ENCODE measurements around the gene XRCC4. TPM values are rescaled to one million over a fixed set of nuclear protein-coding genes. Genes with fewer than 3 reads are reported as not detected.

XRCC4 gene
- total RNA-seq, 2 donors from 2014 or later, result 10.6 to 17.3 TPM

DNA sequence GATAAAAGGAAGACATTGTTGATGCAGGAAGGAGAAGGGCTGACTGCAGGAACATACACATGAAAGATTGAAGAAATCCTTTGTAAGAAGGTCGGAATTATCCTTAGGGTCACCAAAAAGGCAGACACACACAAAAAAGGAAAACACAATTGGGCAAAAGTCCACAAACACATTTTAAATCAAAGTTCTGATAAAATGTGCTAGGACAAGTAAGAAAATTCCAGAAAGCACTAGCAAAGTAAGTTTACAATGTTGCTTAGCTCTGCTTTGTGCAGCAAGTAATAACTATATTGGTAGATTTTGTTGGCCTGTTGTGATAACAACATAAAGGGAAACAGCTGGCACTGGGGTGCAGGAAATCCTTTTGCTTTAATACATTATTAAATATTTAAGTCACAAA, 294.4 kb downstream of the XRCC4 start:
- Mint-ChIP-seq H3K36me3 (ENCODE audit: low read depth) (no peaks in the 10 kb centered on the region), H3K9me3 (no peaks in the 10 kb centered on the region), H3K27me3 (ENCODE audit: insufficient read depth) (peaks cover 37% of the 10 kb centered on the region), H3K4me1 (peaks cover 35% of the 10 kb centered on the region), H3K27ac (no peak overlapping the region), H3K4me3 (no peak overlapping the region)
- Histone ChIP-seq H3K9ac (ENCODE audit: extremely low read depth, low read length, poor library complexity, severe bottlenecking) (no peak overlapping the region), H3K27ac (ENCODE audit: low read depth, low read length) (no peak overlapping the region), H3K27me3 (ENCODE audit: control insufficient read depth, insufficient read depth, low read length, poor library complexity, severe bottlenecking) (peaks cover 48% of the 10 kb centered on the region), H3K4me3 (ENCODE audit: low read length) (no peak overlapping the region), H3K36me3 (ENCODE audit: control insufficient read depth, insufficient read depth, low read length) (no peaks in the 10 kb centered on the region), H3K9me3 (ENCODE audit: control insufficient read depth, low read length) (no peaks in the 10 kb centered on the region), H3K4me1 (ENCODE audit: control insufficient read depth, insufficient read depth, low read length) (peaks cover 4% of the 10 kb centered on the region)
- 80 to 100% methylated on average over 1 of the region's 1 CpG for WGBS, 2 experiments (ENCODE audit: insufficient coverage in 1 of 2, insufficient read length in 1 of 2)
- TF ChIP-seq, protein P1, sequence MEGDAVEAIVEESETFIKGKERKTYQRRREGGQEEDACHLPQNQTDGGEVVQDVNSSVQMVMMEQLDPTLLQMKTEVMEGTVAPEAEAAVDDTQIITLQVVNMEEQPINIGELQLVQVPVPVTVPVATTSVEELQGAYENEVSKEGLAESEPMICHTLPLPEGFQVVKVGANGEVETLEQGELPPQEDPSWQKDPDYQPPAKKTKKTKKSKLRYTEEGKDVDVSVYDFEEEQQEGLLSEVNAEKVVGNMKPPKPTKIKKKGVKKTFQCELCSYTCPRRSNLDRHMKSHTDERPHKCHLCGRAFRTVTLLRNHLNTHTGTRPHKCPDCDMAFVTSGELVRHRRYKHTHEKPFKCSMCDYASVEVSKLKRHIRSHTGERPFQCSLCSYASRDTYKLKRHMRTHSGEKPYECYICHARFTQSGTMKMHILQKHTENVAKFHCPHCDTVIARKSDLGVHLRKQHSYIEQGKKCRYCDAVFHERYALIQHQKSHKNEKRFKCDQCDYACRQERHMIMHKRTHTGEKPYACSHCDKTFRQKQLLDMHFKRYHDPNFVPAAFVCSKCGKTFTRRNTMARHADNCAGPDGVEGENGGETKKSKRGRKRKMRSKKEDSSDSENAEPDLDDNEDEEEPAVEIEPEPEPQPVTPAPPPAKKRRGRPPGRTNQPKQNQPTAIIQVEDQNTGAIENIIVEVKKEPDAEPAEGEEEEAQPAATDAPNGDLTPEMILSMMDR (conservative IDR thresholded peaks at IDR 0.05), result no peak
- no peak for DNase-seq

- Mint-ChIP-seq H3K27ac (no peak overlapping the region), H3K27me3 (ENCODE audit: insufficient read depth) (peaks cover 34% of the 10 kb centered on the region), H3K36me3 (ENCODE audit: low read depth) (no peaks in the 10 kb centered on the region), H3K4me1 (peaks cover 43% of the 10 kb centered on the region), H3K9me3 (no peaks in the 10 kb centered on the region), H3K4me3 (no peak overlapping the region)
- no peaks in the 10 kb centered on the region for H3K36me3 ChIP-seq (ENCODE audit: control insufficient read depth, insufficient read depth, low read length)
- WGBS, 2 experiments (ENCODE audit: insufficient coverage in 1 of 2, insufficient read length in 1 of 2), result 89% methylated on average over 1 to 2 of the region's 2 CpGs
- no peak overlapping the region for H3K27ac ChIP-seq (ENCODE audit: low read depth, low read length)
- H3K4me3 ChIP-seq (ENCODE audit: low read length), result no peak overlapping the region
- no peak overlapping the region for H3K9ac ChIP-seq (ENCODE audit: extremely low read depth, low read length, poor library complexity, severe bottlenecking)
- TF ChIP-seq, protein P1 (conservative IDR thresholded peaks at IDR 0.05), result no peak
- DNase-seq, result no peak
- H3K27me3 ChIP-seq (ENCODE audit: control insufficient read depth, insufficient read depth, low read length, poor library complexity, severe bottlenecking), result peaks cover 35% of the 10 kb centered on the region
- H3K9me3 ChIP-seq (ENCODE audit: control insufficient read depth, low read length), result no peaks in the 10 kb centered on the region
- peaks cover 4% of the 10 kb centered on the region for H3K4me1 ChIP-seq (ENCODE audit: control insufficient read depth, insufficient read depth, low read length)
Measured at GRCh38 chr5:83374547-83374946, 297.2 kb downstream of the XRCC4 start.

DNA sequence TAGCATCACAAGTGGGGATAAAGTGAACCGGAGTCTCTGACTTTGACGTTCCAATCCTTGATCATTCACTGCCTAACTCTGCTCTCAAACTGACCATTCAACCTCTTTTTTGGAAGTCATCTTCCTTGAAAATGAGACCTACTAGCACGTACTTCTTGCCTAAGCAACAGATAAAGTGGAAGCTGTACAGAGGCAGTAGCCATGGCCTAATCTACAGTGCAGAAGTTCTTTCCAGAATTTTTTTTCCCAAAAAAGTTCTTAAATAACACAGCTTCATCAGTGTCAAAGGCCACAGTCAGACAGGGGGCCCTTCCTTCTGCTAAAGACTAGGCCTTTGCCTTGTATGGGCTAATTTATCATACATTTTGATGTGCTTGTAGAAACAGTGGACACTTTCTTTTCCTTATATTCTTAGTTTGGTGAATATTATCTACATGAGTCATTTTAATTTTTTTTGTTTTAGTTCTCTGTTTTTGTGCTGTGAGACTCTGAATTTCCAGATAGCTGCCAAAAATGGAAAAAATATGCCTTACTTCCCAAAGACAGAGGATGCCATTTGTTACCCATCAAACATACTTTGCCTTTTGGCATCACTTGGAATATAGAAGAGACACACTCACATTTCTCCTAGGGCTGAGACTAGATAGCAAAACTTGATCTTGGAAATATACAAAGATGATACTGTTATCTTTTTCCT, 297.9 kb downstream of the XRCC4 start:
- WGBS, 2 experiments (ENCODE audit: insufficient coverage in 1 of 2, insufficient read length in 1 of 2), result 91 to 100% methylated on average over 3 of the region's 3 CpGs
- Mint-ChIP-seq H3K4me3 (no peak overlapping the region), H3K27ac (no peak overlapping the region)

More for the DNA sequence above, 297.9 kb downstream of the XRCC4 start:
- Histone ChIP-seq H3K4me3 (ENCODE audit: low read length) (no peak overlapping the region), H3K36me3 (ENCODE audit: control insufficient read depth, insufficient read depth, low read length) (no peaks in the 10 kb centered on the region), H3K9me3 (ENCODE audit: control insufficient read depth, low read length) (no peaks in the 10 kb centered on the region), H3K4me1 (ENCODE audit: control insufficient read depth, insufficient read depth, low read length) (peaks cover 4% of the 10 kb centered on the region), H3K9ac (ENCODE audit: extremely low read depth, low read length, poor library complexity, severe bottlenecking) (no peak overlapping the region), H3K27ac (ENCODE audit: low read depth, low read length) (no peak overlapping the region), H3K27me3 (ENCODE audit: control insufficient read depth, insufficient read depth, low read length, poor library complexity, severe bottlenecking) (peaks cover 36% of the 10 kb centered on the region)
- Mint-ChIP-seq H3K4me1 (peaks cover 40% of the 10 kb centered on the region), H3K27me3 (ENCODE audit: insufficient read depth) (peaks cover 29% of the 10 kb centered on the region), H3K36me3 (ENCODE audit: low read depth) (no peaks in the 10 kb centered on the region), H3K9me3 (no peaks in the 10 kb centered on the region)
- TF ChIP-seq, protein P1 (conservative IDR thresholded peaks at IDR 0.05), result no peak
- DNase-seq, result no peak

All from endodermal cell (in vitro differentiated cells).